GM12878 (cell line): ENCODE measurements around the gene MUC5B. TPM values are rescaled to one million over a fixed set of nuclear protein-coding genes. Genes with fewer than 3 reads are reported as not detected.

ENCODE experiments used
- ATAC-seq: fragments of 200-7000 bp; cut with Tn5 transposase; 3 replicates; pipeline ENCODE4 v1.9.1; 2020; ENCODE audit warnings: mild to moderate bottlenecking, moderate library complexity
- BruUV-seq: library from RNA; stranded (reverse); fragments of 400-500 nt; replicated peaks from 2 replicates; lab custom pipeline; 2021; lab: Mats Ljungman, UMichigan
- CTCF ChIA-PET: fragments of 300-600 bp; sonication (Branson Sonifier 250); formaldehyde crosslinking; extraction: SDS; loops from one replicate; lab custom pipeline; 2021; ENCODE audit warnings: inconsistent platforms; lab: Yijun Ruan, JAX
- POLR2A ChIA-PET: fragments of 350-600 bp; formaldehyde crosslinking; extraction: SDS; loops from one replicate; lab custom pipeline; 2021; ENCODE audit warnings: inconsistent platforms; lab: Charles Lee
- RAD21 ChIA-PET: fragments of 300-600 bp; sonication (Branson Sonifier 250); formaldehyde crosslinking; loops from one replicate; lab custom pipeline; 2023; ENCODE audit warnings: antibody characterized with exemption; ENCODE audit not compliant: unreplicated experiment; lab: Charles Lee
- SMC1A ChIA-PET: fragments of 300-600 bp; sonication (Branson Sonifier 250); formaldehyde crosslinking; loops from one replicate; lab custom pipeline; 2023; ENCODE audit not compliant: unreplicated experiment, uncharacterized antibody; lab: Charles Lee
- DNase-seq: peaks from one replicate; pipeline ENCODE4 v3.0.0-alpha.2; 2011; ENCODE audit warnings: low read depth, low spot score
- FAIRE-seq: peaks from 3 replicates; lab custom pipeline; 2011; peaks lifted over from hg19 to GRCh38; lab: Jason Lieb, UNC
- H2AFZ ChIP-seq: 2 replicates; pipeline ENCODE4 v1.6.0; 2011; ENCODE audit warnings: low read depth, low read length, control low read depth; ENCODE audit not compliant: control insufficient read depth
- H3K27ac ChIP-seq: 2 replicates; pipeline ENCODE4 v1.5.1; 2011; ENCODE audit warnings: control low read depth; ENCODE audit not compliant: control insufficient read depth, insufficient read depth
- H3K27me3 ChIP-seq, 2 experiments: replicated peaks in 1 of 2; 2 replicates each; pipeline versions ENCODE4 v1.6.0 to v1.6.1; 2011; ENCODE audit warnings: low read length in 1 of 2; ENCODE audit not compliant: control insufficient read depth in 2 of 2, insufficient read depth in 2 of 2
- H3K36me3 ChIP-seq, 2 experiments: 2 replicates each; pipeline ENCODE4 v1.5.1; 2011; ENCODE audit warnings: low read length in 1 of 2; ENCODE audit not compliant: control insufficient read depth in 2 of 2, insufficient read depth in 2 of 2
- H3K4me1 ChIP-seq: 2 replicates; pipeline ENCODE4 v1.6.1; 2011; ENCODE audit warnings: mild to moderate bottlenecking, low read length, moderate library complexity, mixed read lengths; ENCODE audit not compliant: control insufficient read depth, insufficient read depth
- H3K4me2 ChIP-seq: 2 replicates; pipeline ENCODE4 v1.6.0; 2011; ENCODE audit warnings: control low read depth; ENCODE audit not compliant: control insufficient read depth, insufficient read depth
- H3K4me3 ChIP-seq: fragments of 200-600 bp; sonication (generic); 2 replicates; pipeline ENCODE4 v1.5.1; 2016
- H3K79me2 ChIP-seq: 2 replicates; pipeline ENCODE4 v1.6.0; 2011; ENCODE audit warnings: low read length; ENCODE audit not compliant: control insufficient read depth, insufficient read depth
- H3K9ac ChIP-seq: 2 replicates; pipeline ENCODE4 v1.8.0; 2011; ENCODE audit warnings: low read length, control low read depth, mixed read lengths; ENCODE audit not compliant: control insufficient read depth, insufficient read depth
- H3K9me3 ChIP-seq: replicated peaks from 3 replicates; pipeline ENCODE4 v1.5.1; 2011; ENCODE audit warnings: mild to moderate bottlenecking, low read length; ENCODE audit not compliant: control insufficient read depth, insufficient read depth
- H4K20me1 ChIP-seq: 2 replicates; pipeline ENCODE4 v1.6.0; 2011; ENCODE audit not compliant: control insufficient read depth, insufficient read depth
- ATF2 ChIP-seq: IDR thresholded peaks from 2 replicates; pipeline ENCODE4 v1.6.1; 2012; ENCODE audit warnings: low read length, inconsistent platforms
- CEBPB ChIP-seq, 2 experiments: fragments of 150-350 bp in 1 of 2; IDR thresholded peaks; 2 replicates each; pipeline ENCODE4 v1.6.1; 2012 to 2014; ENCODE audit warnings: low read depth in 2 of 2, low read length in 2 of 2, borderline replicate concordance in 1 of 2, inconsistent platforms in 1 of 2
- E2F8 ChIP-seq: fragments of 450-650 bp; IDR thresholded peaks from 2 replicates; pipeline ENCODE4 v1.6.1; 2018; ENCODE audit warnings: mild to moderate bottlenecking, low read depth, moderate library complexity; ENCODE audit not compliant: partially characterized antibody
- EED ChIP-seq: sonication (generic); IDR thresholded peaks from 2 replicates; pipeline ENCODE4 v1.6.1; 2016; ENCODE audit warnings: antibody characterized with exemption, low read depth
- ESRRA ChIP-seq: IDR thresholded peaks from 2 replicates; pipeline ENCODE4 v1.6.1; 2012; ENCODE audit warnings: mild to moderate bottlenecking, low read length, improper control_type of control experiment
- FOS ChIP-seq: IDR thresholded peaks from 3 replicates; pipeline ENCODE4 v1.6.1; 2011; ENCODE audit warnings: borderline replicate concordance; ENCODE audit not compliant: insufficient read length; ENCODE audit errors: extremely low read depth
- FOXM1 ChIP-seq: IDR thresholded peaks from 2 replicates; pipeline ENCODE4 v1.6.1; 2012; ENCODE audit warnings: low read depth, mild to moderate bottlenecking, inconsistent platforms, low read length, moderate library complexity
- HDAC6 ChIP-seq: fragments of 200-600 bp; sonication (generic); IDR thresholded peaks from one replicate; pipeline ENCODE4 v1.8.0; 2017; ENCODE audit warnings: antibody characterized with exemption; ENCODE audit not compliant: unreplicated experiment
- JUND ChIP-seq: IDR thresholded peaks from 2 replicates; pipeline ENCODE4 v1.6.1; 2012; ENCODE audit warnings: low read depth, mild to moderate bottlenecking, low read length, improper control_type of control experiment, moderate library complexity
- NBN ChIP-seq: fragments of 450-650 bp; IDR thresholded peaks from 2 replicates; pipeline ENCODE4 v1.6.1; 2016
- SMAD1 ChIP-seq: fragments of 450-650 bp; IDR thresholded peaks from 2 replicates; pipeline ENCODE4 v1.6.1; 2018; ENCODE audit warnings: mild to moderate bottlenecking, low read depth; ENCODE audit not compliant: partially characterized antibody
- SPI1 ChIP-seq: IDR thresholded peaks from 2 replicates; pipeline ENCODE4 v1.6.1; 2011; ENCODE audit warnings: low read depth, mild to moderate bottlenecking, low read length, moderate library complexity, borderline replicate concordance; ENCODE audit not compliant: insufficient read depth
- USF2 ChIP-seq: IDR thresholded peaks from 2 replicates; pipeline ENCODE4 v1.6.1; 2011; ENCODE audit warnings: low read depth, low read length, improper control_type of control experiment, borderline replicate concordance
- ZNF384 ChIP-seq: IDR thresholded peaks from 2 replicates; pipeline ENCODE4 v1.6.1; 2012; ENCODE audit warnings: low read depth, mild to moderate bottlenecking, low read length, improper control_type of control experiment, borderline replicate concordance
- ZNF592 ChIP-seq: fragments of 450-650 bp; IDR thresholded peaks from 2 replicates; pipeline ENCODE4 v1.6.1; 2017; ENCODE audit warnings: mild to moderate bottlenecking, moderate library complexity
- WGBS: methylation state at CpG from one replicate; pipeline ENCODE4 v1.1.6; 2016; ENCODE audit warnings: low lambda C conversion rate; ENCODE audit not compliant: insufficient replicate concordance, insufficient coverage; ENCODE audit errors: missing lambda C conversion rate; 5-methylcytosine and 5-hydroxymethylcytosine counted together
- in situ Hi-C: fragments of 300-500 bp; cut with MboI; formaldehyde crosslinking; loops from 9 replicates; pipeline ENCODE4 v1.14.3; 2018; ENCODE audit warnings: mixed read lengths
- intact Hi-C: fragments of 100-400 bp; cut with micrococcal nuclease; formaldehyde crosslinking; loops from one replicate; pipeline ENCODE4 v1.14.2; 2022; ENCODE audit not compliant: unreplicated experiment
- polyA plus RNA-seq, 11 experiments: library from polyadenylated mRNA; depleted of rRNA in 4 of 11; unstranded in 6 of 11; stranded (reverse) in 5 of 11; fragments of >200 nt; fragmentation: Nextera tagmentation in 4 of 11; fragmentation: Illumina TruSeq in 1 of 11; extraction: Ambion mirVana in 4 of 11; extraction: Trizol in 1 of 11; gene quantifications; 1 replicate in 1 of 11; 2 replicates in 10 of 11; pipeline versions ENCODE4 v1.2.1 to v1.2.3, GENCODE V29; 2011 to 2016; ENCODE audit warnings: inconsistent platforms in 2 of 11, missing spikeins in 2 of 11, low read depth in 1 of 11
- total RNA-seq, 4 experiments: library from RNA; depleted of rRNA in 3 of 4; stranded (reverse); fragments of >200 nt in 3 of 4; fragmentation: Illumina TruSeq in 1 of 4; extraction: Trizol in 1 of 4; gene quantifications; 2 replicates each; pipeline versions ENCODE4 v1.2.1 to v1.2.3, GENCODE V29; 2013 to 2021

MUC5B gene
- total and polyA plus RNA-seq, 10 of the 15 experiments (the other 5 are each of a cell fraction or from before 2014, with no cell fraction given), result 1.5 TPM; not detected in 9

GRCh38 chr11:1233351-1234053 lies 10.6 kb downstream of the MUC5B start:
- no peak overlapping the region for H3K4me3 ChIP-seq
- no peak for FAIRE-seq
- H3K4me2 ChIP-seq, result no peak overlapping the region
- CTCF ChIA-PET, result no interaction called here
- no peaks in the 10 kb centered on the region for H3K36me3 ChIP-seq
- 49% methylated on average over 13 of the region's 21 CpGs for WGBS
- DNase-seq, result no peak
- H3K9me3 ChIP-seq, result no peaks in the 10 kb centered on the region
- H3K9ac ChIP-seq, result no peak overlapping the region
- H2AFZ ChIP-seq, result no peak overlapping the region
- in situ Hi-C loops, result no loop called here
- no TSS peak for BruUV-seq
- POLR2A ChIA-PET, result no interaction called here
- RAD21 ChIA-PET, result no interaction called here
- SMC1A ChIA-PET, result no interaction called here
- no peaks in the 10 kb centered on the region for H3K27me3 ChIP-seq
- no peak for ATAC-seq
- H4K20me1 ChIP-seq, result no peaks in the 10 kb centered on the region
- H3K79me2 ChIP-seq, result no peaks in the 10 kb centered on the region
- no peaks in the 10 kb centered on the region for H3K4me1 ChIP-seq
- intact Hi-C loops, result no loop called here
- no peak overlapping the region for H3K27ac ChIP-seq
- TF ChIP-seq FOXM1, result no peak
- no peak for TF ChIP-seq SMAD1
- TF ChIP-seq ZNF384, result no peak
- no peak for TF ChIP-seq ATF2
- no peak for TF ChIP-seq E2F8
- no peak for TF ChIP-seq SPI1
- no peak for TF ChIP-seq FOS
- TF ChIP-seq USF2, result no peak
- TF ChIP-seq CEBPB (IDR thresholded peaks at IDR 0.05; ENCODE audit: borderline replicate concordance in 1 of 2, low read depth in 2 of 2, low read length in 2 of 2), result no peak
- no peak for TF ChIP-seq EED
- no peak for TF ChIP-seq NBN
- TF ChIP-seq ZNF592, result no peak
- no peak for TF ChIP-seq ESRRA
- no peak for TF ChIP-seq JUND
- no peak for TF ChIP-seq HDAC6
